HepG2 (cell line): Measurements from ENCODE around the gene TBC1D1.

ENCODE experiments used
- ZBTB7A ChIP-seq: sonication (generic); formaldehyde crosslinking; IDR thresholded peaks from 2 replicates; pipeline ENCODE4 v1.8.0; 2022; ENCODE audit warnings: mild to moderate bottlenecking, missing genetic modification reagents
- TF ChIP-seq, protein P1 (sequence below): sonication (generic); formaldehyde crosslinking; IDR thresholded peaks from 2 replicates; pipeline ENCODE4 v1.5.0; 2020; ENCODE audit warnings: mild to moderate bottlenecking, missing genetic modification reagents, moderate library complexity

DNA sequence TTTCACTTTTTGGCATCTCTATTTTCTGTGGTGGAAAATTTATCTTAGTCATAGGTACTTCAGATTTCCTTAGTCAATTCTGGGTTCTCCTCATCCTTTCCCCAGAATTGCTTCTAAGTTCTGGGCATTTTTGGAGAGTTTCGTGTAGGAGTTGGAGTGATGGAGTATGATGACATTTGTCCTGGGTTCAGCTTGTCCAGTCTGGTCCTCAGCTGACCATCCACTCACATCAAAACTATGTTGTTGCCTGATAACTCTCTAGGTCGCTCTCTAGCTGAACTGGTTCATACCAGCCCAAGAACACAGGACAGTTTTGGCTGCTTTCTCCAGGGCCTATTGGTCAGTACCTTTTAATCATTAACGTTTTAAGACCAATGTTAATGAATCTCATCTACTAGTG, 82.6 kb downstream of the TBC1D1 start:
- TF ChIP-seq ZBTB7A (CRISPR knock-in tag) = no peak
- TF ChIP-seq, protein P1, sequence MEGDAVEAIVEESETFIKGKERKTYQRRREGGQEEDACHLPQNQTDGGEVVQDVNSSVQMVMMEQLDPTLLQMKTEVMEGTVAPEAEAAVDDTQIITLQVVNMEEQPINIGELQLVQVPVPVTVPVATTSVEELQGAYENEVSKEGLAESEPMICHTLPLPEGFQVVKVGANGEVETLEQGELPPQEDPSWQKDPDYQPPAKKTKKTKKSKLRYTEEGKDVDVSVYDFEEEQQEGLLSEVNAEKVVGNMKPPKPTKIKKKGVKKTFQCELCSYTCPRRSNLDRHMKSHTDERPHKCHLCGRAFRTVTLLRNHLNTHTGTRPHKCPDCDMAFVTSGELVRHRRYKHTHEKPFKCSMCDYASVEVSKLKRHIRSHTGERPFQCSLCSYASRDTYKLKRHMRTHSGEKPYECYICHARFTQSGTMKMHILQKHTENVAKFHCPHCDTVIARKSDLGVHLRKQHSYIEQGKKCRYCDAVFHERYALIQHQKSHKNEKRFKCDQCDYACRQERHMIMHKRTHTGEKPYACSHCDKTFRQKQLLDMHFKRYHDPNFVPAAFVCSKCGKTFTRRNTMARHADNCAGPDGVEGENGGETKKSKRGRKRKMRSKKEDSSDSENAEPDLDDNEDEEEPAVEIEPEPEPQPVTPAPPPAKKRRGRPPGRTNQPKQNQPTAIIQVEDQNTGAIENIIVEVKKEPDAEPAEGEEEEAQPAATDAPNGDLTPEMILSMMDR (CRISPR knock-in tag) = no peak
